Measurements from ENCODE around the gene DNMT3B. TPM values are rescaled to one million over a fixed set of nuclear protein-coding genes. Genes with fewer than 3 reads are reported as not detected.

DNMT3B gene
- total and polyA plus RNA-seq, 9 of the 15 experiments (the other 6 are each of a cell fraction or from before 2014, with no cell fraction given) = 9.3 to 74.8 (median 49.1) TPM

GRCh38 chr20:32751702-32752457 is 10.3 kb upstream of the DNMT3B start (continued):
- TF ChIP-seq CHCHD3 (CRISPR knock-in tag; IDR thresholded peaks at IDR 0.05) = no peak

GRCh38 chr20:32752458-32753250 is 9.5 kb upstream of the DNMT3B start:
- peaks cover 22 to 34% of the 10 kb centered on the region in 2 experiments for H3K4me1 ChIP-seq (replicated peaks in 1 of 2; ENCODE audit: control insufficient read depth in 2 of 2, insufficient read depth in 2 of 2, low read length in 2 of 2)
- in situ Hi-C loops (cut with MboI) = no loop called here
- no peaks in the 10 kb centered on the region for H3K9me3 ChIP-seq (replicated peaks; ENCODE audit: control insufficient read depth, insufficient read depth, low read depth, low read length)
- H3K27ac ChIP-seq (ENCODE audit: extremely low read depth, low read depth, low read length) = peak overlapping the region; percentile 93
- peak; percentile 85 to 98 (median 91) for DNase-seq (ENCODE audit: extremely low read depth in 1 of 4, low spot score in 3 of 4)
- peak; percentile 95 for ATAC-seq
- H3K4me3 ChIP-seq = no peak overlapping the region
- intact Hi-C loops (cut with micrococcal nuclease) = no loop called here
- CTCF ChIA-PET (ENCODE audit: low intra/inter-chr PET ratio) = interaction anchor here (0.7 kb wide), 1 partner anchor 95 kb away, joined by 3 read pairs; no protein-coding TSS in a partner anchor
- H3K4me2 ChIP-seq (ENCODE audit: insufficient read depth, low read length) = peak overlapping the region; percentile 65
- peak overlapping the region; percentile 50; the same call in 1 of the 2 replicates for H2AFZ ChIP-seq (ENCODE audit: low read depth, low read length)
- no peaks in the 10 kb centered on the region for H3K9me1 ChIP-seq (ENCODE audit: control insufficient read depth, insufficient read depth, low read length)
- WGBS (ENCODE audit: insufficient coverage, low coverage, missing lambda C conversion rate) = 2% methylated on average over 10 of the region's 10 CpGs
- H3K79me2 ChIP-seq (ENCODE audit: control insufficient read depth, insufficient read depth, low read length) = no peaks in the 10 kb centered on the region
- peak overlapping the region; percentile 42 to 63; a peak in 3 of 4 replicates for H3K9ac ChIP-seq (ENCODE audit: insufficient read depth in 1 of 2, low read depth in 2 of 2, low read length in 2 of 2)
- no peaks in the 10 kb centered on the region for H3K27me3 ChIP-seq (ENCODE audit: control insufficient read depth in 2 of 2, insufficient read depth in 2 of 2, low read length in 2 of 2)
- H4K20me1 ChIP-seq (replicated peaks; ENCODE audit: control insufficient read depth, insufficient read depth, low read length) = peaks cover 3% of the 10 kb centered on the region; the same call in 1 of the 2 replicates
- H3K36me3 ChIP-seq (ENCODE audit: control insufficient read depth, insufficient read depth, low read length) = no peaks in the 10 kb centered on the region
- peak; percentile 100 for FAIRE-seq
- no TSS peak for BruUV-seq (replicated peaks)
- POLR2A ChIA-PET = interaction anchor here (0.8 to 1.5 kb wide), 3 partner anchors 9 to 12 kb away, joined by 3 to 14 read pairs (median 6); partner anchors contain the start of gene COMMD7
- TF ChIP-seq ZNF121 (CRISPR knock-in tag; conservative IDR thresholded peaks at IDR 0.05) (no peak), MTF1 (CRISPR knock-in tag; IDR thresholded peaks at IDR 0.05; ENCODE audit: borderline replicate concordance) (no peak), CBFA2T3 (IDR thresholded peaks at IDR 0.05) (peak; percentile 99), PTBP1 (IDR thresholded peaks at IDR 0.05; ENCODE audit: low read depth, low read length) (0 out of 2 replicates have a peak, but pooled peaks have one; percentile 27), CHD1 (IDR thresholded peaks at IDR 0.05; ENCODE audit: low read length) (no peak), ZEB2 (IDR thresholded peaks at IDR 0.05) (peak; percentile 97), XRCC3 (IDR thresholded peaks at IDR 0.05) (no peak), E2F1 (CRISPR knock-in tag; IDR thresholded peaks at IDR 0.05) (no peak), ASH1L (IDR thresholded peaks at IDR 0.05; ENCODE audit: borderline replicate concordance, low read depth, partially characterized antibody) (peak; percentile 62), NCOA2 (IDR thresholded peaks at IDR 0.05; ENCODE audit: partially characterized antibody in 2 of 2) (peak; percentile 83 to 85), TFAP4 (CRISPR knock-in tag; IDR thresholded peaks at IDR 0.05; ENCODE audit: borderline replicate concordance) (no peak), XRCC5 (IDR thresholded peaks at IDR 0.05; ENCODE audit: low read depth, low read length) (no peak; the same call in 1 of the 2 replicates), ZC3H4 (CRISPR knock-in tag; IDR thresholded peaks at IDR 0.05; ENCODE audit: borderline replicate concordance) (no peak), ZNF124 (CRISPR knock-in tag; IDR thresholded peaks at IDR 0.05) (no peak)

All from K562 (cell line).